ENCODE measurements around the gene ISOC2.
A peak's percentile ranks its signal among the peaks of the same experiment; 100 is the strongest.
"Not testable (repeated sequence)": the region's sequence is repeated elsewhere in the genome, so short reads cannot be mapped to it uniquely, and the experiment has no call there.

ISOC2 gene

DNA sequence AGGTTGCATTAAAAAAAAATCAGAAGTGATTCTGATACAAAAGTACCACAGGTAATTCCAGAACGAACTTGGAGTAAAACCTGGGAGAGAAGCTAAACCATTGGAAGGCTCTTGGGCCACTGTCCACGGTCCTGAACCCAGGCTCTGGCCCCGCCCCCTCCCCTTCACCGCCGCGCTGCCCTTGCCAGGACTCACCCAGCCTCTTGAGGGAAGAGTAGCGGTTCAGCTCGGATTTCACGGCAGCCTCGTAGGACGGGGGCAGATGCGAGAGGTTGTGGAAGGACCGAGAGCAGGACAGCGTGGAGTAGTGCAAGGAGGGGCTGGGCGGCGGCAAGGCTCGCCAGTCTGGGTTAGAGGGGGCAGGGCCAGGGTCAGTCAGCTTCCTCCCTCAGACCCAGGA, 24.0 kb downstream of the ISOC2 start:
- DNase-seq = no peak

- no peak for DNase-seq
These were observed 24.6 kb downstream of the ISOC2 start for GRCh38 chr19:55436847-55437246.

- DNase-seq = no peak
These were observed 26.4 kb downstream of the ISOC2 start for GRCh38 chr19:55435020-55435419.

GRCh38 chr19:55434356-55434919, 27.0 kb downstream of the ISOC2 start:
- DNase-seq = no peak

DNA sequence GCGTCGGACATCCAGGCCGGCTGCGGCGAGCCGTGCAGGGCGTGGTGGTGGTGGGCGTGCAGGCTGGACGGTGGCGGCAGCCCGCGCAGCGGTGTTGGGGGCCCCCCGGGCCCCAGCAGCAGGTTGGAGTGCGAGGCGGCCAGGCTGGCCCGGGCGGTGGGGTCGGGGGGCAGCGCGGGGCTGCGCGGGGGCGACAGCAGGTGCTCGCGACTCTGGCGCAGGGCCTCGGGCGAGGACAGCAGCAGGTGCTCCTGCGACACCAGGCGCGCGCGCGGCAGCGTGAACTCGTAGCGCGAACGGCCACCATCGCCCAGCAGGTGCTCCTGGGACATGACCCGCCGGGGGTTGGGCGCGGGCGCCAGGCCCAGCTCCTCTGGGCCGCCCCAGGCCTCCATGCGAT, 28.1 kb downstream of the ISOC2 start:
- DNase-seq = no peak

- no peak for DNase-seq
These were observed 29.0 kb downstream of the ISOC2 start for GRCh38 chr19:55432241-55432959.

- no peak for DNase-seq
These were observed 30.3 kb downstream of the ISOC2 start for GRCh38 chr19:55431183-55431582.

DNA sequence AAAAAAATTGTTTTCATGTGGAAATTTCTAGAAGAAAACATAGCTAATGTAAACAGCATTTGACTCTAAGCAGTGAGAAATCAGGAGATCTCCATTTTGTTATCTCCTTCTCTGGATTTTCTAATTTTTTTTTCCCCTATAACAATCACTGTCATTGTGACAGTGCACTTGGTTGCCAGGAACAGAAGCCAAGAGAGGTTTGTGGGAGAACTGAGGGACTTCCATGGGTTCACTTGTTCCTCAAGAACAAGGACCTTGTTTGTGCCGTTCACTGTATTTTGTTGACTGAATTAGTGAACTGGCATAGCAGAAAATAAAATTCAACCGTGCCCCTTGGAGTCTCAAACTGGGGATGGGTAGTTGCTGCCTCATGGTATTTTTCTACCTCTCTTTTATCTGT, 35.4 kb downstream of the ISOC2 start:
- DNase-seq = no peak

GRCh38 chr19:55424518-55424917, 36.9 kb downstream of the ISOC2 start:
- DNase-seq = no peak

DNA sequence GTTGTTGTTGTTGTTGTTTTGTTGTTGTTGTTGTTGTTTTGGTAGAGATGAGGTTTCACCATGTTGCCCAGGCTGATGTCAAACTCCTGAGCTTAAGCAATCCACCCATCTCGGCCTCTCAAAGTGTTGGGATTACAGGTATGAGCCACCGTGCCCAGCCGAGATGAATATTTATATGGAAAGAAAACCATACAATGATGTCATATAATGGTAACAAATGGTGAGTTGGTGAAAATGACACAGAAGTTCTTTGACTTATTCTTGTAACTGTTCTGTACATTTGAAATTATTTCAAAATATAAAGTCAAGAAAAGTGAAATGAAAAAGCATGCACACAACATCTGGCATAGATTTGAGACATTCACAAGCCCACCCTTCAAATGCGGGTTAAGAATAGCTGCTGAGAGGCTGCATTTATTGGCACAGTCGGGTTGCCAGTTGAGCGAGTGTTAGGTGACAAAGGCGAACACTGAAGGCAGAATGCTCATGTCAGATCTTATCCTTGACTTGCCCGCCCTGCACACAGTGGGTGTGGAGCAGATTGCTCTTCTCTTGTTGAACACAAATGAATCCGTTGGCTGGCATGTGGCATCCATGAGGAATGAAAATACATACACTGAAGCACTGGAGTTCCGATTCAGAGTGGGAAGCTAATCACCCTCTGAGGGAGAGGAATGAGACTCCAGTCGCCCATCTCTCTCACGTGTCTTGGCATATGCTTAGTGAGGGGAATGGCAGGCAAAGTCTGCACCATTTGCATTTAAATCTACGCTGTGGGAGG, 38.0 kb downstream of the ISOC2 start:
- no peak for DNase-seq

DNA sequence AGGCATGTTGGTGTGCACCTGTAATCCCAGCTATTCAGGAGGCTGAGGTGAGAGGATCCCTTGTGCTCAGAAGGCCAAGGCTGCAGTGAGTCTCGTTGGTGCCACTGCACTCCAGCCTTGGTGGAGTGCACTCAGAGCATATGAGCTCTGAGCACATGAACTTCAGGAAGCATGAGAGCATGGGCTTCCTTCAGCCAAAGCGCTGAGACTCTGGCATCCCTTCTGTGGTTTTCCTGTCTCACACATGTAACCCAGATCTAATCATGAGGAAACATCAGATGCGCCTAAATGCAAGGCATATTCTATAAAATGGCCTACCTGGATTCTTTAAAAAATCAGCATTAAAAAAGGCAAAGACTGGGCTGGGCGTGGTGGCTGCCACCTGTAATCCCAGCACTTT, 40.2 kb downstream of the ISOC2 start:
- not testable (repeated sequence) for DNase-seq

GRCh38 chr19:55419624-55420236, 41.7 kb downstream of the ISOC2 start:
- no peak for DNase-seq

- no peak for DNase-seq
These were observed 42.3 kb downstream of the ISOC2 start for GRCh38 chr19:55419103-55419502.

DNA sequence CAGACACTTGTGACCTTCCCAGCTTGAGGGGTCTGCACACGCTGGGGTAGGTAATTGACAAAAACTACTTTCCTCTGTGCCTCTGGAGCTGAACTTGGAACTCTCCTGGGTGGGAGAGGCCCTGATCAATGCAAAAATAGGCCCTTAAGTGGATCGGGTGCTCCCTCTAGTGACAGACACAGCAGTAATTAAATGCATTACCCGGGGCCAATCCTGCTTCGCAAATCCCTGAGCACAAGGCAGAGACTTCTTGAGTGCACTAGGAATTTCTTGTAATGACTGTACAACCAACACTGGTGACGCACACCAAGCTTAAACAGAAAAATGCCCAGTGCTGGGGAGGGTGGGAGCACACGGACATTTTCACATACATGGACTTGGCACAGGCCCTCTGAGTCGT, 43.3 kb downstream of the ISOC2 start:
- peak; percentile 19 for DNase-seq

GRCh38 chr19:55410168-55410567, 51.3 kb downstream of the ISOC2 start:
- DNase-seq = no peak

DNA sequence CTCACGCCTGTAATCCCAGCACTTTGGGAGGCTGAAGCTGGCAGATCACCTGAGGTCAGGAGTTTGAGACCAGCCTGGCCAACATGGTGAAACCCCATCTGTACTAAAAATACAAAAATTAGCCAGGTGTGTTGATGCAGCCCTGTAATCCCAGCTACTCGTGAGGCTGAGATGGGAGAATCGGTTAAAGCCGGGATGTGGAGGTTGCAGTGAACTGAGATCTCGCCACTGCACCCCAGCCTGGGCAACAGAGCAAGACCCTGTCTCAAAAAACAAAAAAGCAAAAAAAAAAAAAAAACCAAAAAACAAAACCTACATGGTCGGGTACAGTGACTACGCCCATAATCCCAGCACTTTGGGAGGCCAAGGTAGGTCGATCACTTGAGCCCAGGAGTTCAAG, 52.3 kb downstream of the ISOC2 start:
- DNase-seq = not testable (repeated sequence)

GRCh38 chr19:55408533-55408872, 52.9 kb downstream of the ISOC2 start:
- DNase-seq = no peak

- DNase-seq = peak; percentile 98
These were observed 53.5 kb downstream of the ISOC2 start for GRCh38 chr19:55407800-55408532.

- DNase-seq = not testable (repeated sequence)
These were observed 54.0 kb downstream of the ISOC2 start, which contains the start of gene UBE2S for GRCh38 chr19:55407550-55407799. UBE2S (minus strand) TSS chr19:55407788; CDS start chr19:55407589, 199 bp downstream.

DNA sequence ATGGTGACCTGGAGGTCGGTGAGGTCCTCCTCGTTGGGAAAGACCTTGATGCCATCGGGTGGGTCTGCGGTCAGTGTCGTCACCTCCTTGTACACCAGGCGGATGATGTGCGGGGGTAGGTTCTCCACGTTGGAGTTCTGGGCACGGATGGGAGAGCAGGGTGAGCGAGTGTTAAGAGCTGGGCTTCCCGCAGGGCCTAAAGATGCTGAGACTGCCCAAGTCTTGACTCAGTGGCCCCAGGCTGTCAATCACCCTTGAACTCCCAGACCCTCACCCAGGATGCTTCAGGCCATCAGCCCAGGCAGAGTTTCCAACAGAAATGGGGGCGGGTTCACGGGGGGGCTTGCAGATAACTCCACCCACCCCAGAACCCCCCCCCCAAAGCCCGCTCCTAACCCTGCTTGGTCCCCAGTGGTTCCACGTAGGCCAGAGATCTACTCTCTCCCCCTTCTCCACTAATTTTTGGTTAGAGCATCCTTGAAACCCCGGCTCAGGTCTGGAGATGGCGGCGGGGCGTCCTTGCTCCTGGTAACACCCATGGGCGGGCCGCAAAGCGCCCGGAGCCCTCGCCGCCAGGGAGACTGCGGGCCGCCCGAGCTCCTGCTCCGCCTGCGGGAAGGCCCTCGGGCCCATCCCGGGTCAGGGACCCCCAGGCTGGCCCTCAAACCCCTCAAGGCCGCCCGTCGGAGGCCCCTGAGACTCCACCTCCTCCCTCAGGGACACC, 54.5 kb downstream of the ISOC2 start:
- peak; percentile 61 for DNase-seq

DNA sequence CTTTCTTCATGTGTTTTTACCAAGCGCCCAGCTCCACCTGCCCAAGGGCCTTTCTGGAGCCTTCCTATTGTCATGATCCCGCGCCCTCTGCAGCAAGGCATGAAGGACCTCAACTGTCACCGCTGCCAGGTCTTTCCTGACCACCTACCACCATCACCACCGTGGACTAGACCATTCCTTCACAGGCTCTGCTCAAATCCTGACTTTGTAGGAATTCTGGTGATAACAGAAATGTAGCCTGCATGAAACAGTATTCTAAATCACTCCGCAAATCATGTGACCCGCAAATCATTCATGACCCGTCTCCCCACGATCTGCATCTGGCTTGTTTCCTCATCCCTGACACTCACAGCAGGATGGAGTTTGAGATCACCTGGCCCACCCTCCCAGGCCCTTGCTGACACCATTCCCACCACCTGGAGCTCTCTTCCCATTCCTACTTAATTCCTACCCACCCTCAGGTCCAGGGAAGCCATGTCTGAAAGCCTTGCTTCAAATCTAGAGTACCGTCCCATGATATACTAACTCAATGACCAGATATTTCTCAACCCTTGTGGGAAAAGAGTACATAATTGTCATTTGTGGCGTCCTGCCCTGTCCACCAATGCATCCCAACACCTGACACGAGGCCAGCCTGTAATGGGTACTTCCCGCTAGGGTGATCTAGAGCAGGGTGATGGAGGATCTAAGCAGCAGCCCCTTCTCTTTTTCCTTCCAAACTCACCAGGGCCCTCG, 55.2 kb downstream of the ISOC2 start:
- no peak for DNase-seq

DNA sequence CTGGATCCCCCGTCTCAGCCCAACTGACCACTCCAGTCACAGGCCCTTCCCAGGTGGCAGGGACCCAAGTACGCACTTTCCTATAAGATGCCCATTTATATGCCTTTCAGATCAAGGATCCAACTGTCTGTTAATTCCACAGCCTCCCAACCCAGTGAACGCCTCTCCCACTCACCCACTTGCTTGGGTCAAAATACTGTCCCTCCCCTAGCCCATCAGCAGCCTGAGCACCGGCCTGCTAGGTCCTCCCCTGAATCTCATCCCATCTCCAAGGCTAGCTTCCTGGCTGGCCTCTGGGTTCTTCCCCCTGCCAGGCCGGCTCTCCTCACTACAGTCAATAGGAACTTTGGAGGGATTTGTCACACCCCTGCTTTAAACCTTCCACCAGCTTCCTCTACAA, 55.8 kb downstream of the ISOC2 start:
- no peak for DNase-seq

Data from NK-92 treated with Interleukin-12 subunit alpha and Interleukin-12 subunit beta, amount 100 ng/mL, for 24 hours (cell line).